IMR-90 (cell line): ENCODE results near the gene SLC6A11. TPM values are rescaled to one million over a fixed set of nuclear protein-coding genes. Genes with fewer than 3 reads are reported as not detected.
A peak's percentile ranks its signal among the peaks of the same experiment; 100 is the strongest.

ENCODE experiments used
- ATAC-seq: fragments of 200-7000 bp; cut with Tn5 transposase; 2 replicates; pipeline ENCODE4 v1.9.1; 2020; ENCODE audit warnings: low read depth, mild to moderate bottlenecking, moderate library complexity
- BruUV-seq: library from RNA; stranded (reverse); fragments of 400-500 nt; replicated peaks from 2 replicates; lab custom pipeline; 2021; lab: Mats Ljungman, UMichigan
- CTCF ChIA-PET: fragments of 300-600 bp; formaldehyde crosslinking; extraction: SDS; loops from one replicate; lab custom pipeline; 2021; ENCODE audit warnings: antibody characterized with exemption; lab: Yijun Ruan, JAX
- POLR2A ChIA-PET: fragments of 300-600 bp; sonication (Branson Sonifier 250); formaldehyde crosslinking; loops from one replicate; lab custom pipeline; 2022; ENCODE audit warnings: antibody characterized with exemption; ENCODE audit not compliant: unreplicated experiment; lab: Charles Lee
- DNase-seq: peaks from one replicate; pipeline ENCODE4 v3.0.0; 2013
- H2AFZ ChIP-seq: replicated peaks from 2 replicates; pipeline ENCODE3; 2013; ENCODE audit warnings: low read length, mild to moderate bottlenecking; ENCODE audit not compliant: poor library complexity
- H2AK5ac ChIP-seq: 2 replicates; pipeline ENCODE4 v1.6.1; 2013; ENCODE audit warnings: low read depth, low read length, inconsistent platforms
- H2AK9ac ChIP-seq: replicated peaks from 2 replicates; pipeline ENCODE3; 2013; ENCODE audit warnings: mild to moderate bottlenecking, low read depth, low read length, moderate library complexity; ENCODE audit not compliant: poor library complexity
- H2BK120ac ChIP-seq: 2 replicates; pipeline ENCODE4 v1.6.1; 2013; ENCODE audit warnings: low read depth, low read length, inconsistent platforms
- H2BK15ac ChIP-seq: 3 replicates; pipeline ENCODE4 v1.6.1; 2013; ENCODE audit warnings: low read depth, low read length, inconsistent platforms
- H2BK20ac ChIP-seq: 2 replicates; pipeline ENCODE4 v1.6.1; 2013; ENCODE audit warnings: low read depth, mild to moderate bottlenecking, inconsistent platforms, low read length, moderate library complexity
- H2BK5ac ChIP-seq: 2 replicates; pipeline ENCODE4 v1.6.1; 2013; ENCODE audit warnings: mild to moderate bottlenecking, low read depth, low read length, inconsistent platforms; ENCODE audit not compliant: poor library complexity, severe bottlenecking
- H3K14ac ChIP-seq: replicated peaks from 2 replicates; pipeline ENCODE4 v1.6.1; 2013; ENCODE audit warnings: low read depth, low read length, inconsistent platforms
- H3K18ac ChIP-seq: 2 replicates; pipeline ENCODE4 v1.6.1; 2013; ENCODE audit warnings: low read depth, low read length, control low read depth
- H3K23ac ChIP-seq: 2 replicates; pipeline ENCODE4 v1.6.1; 2013; ENCODE audit warnings: low read depth, low read length, inconsistent platforms
- H3K27ac ChIP-seq: 2 replicates; pipeline ENCODE4 v1.5.1; 2013; ENCODE audit warnings: mild to moderate bottlenecking, control low read depth, low read length; ENCODE audit not compliant: insufficient read depth
- H3K27me3 ChIP-seq: 2 replicates; pipeline ENCODE4 v1.6.1; 2013; ENCODE audit warnings: low read length; ENCODE audit not compliant: control insufficient read depth, insufficient read depth
- H3K36me3 ChIP-seq: 2 replicates; pipeline ENCODE4 v1.6.1; 2013; ENCODE audit warnings: low read length, mixed read lengths; ENCODE audit not compliant: control insufficient read depth, insufficient read depth
- H3K4ac ChIP-seq: 2 replicates; pipeline ENCODE4 v1.6.1; 2013; ENCODE audit warnings: low read depth, low read length, inconsistent platforms
- H3K4me1 ChIP-seq: 2 replicates; pipeline ENCODE4 v1.6.1; 2013; ENCODE audit warnings: low read length, mixed read lengths; ENCODE audit not compliant: control insufficient read depth, insufficient read depth
- H3K4me2 ChIP-seq: 2 replicates; pipeline ENCODE4 v1.6.1; 2013; ENCODE audit warnings: low read depth, mild to moderate bottlenecking, control low read depth, low read length, moderate library complexity
- H3K4me3 ChIP-seq: 2 replicates; pipeline ENCODE4 v1.5.1; 2013; ENCODE audit warnings: low read depth, mild to moderate bottlenecking, control low read depth, low read length, moderate library complexity; ENCODE audit not compliant: insufficient read depth
- H3K56ac ChIP-seq: 2 replicates; pipeline ENCODE4 v1.6.1; 2013; ENCODE audit warnings: low read length, inconsistent platforms; ENCODE audit not compliant: insufficient read depth; ENCODE audit errors: extremely low read depth
- H3K79me1 ChIP-seq, 2 experiments: 2 replicates each; pipeline ENCODE4 v1.6.1; 2013; ENCODE audit warnings: low read length in 2 of 2, inconsistent platforms in 1 of 2, low read depth in 1 of 2
- H3K9ac ChIP-seq: 2 replicates; pipeline ENCODE4 v1.6.1; 2013; ENCODE audit warnings: low read depth, low read length, control low read depth
- H3K9me1 ChIP-seq: 2 replicates; pipeline ENCODE4 v1.6.1; 2013; ENCODE audit warnings: low read length, inconsistent platforms; ENCODE audit not compliant: insufficient read depth
- H3K9me3 ChIP-seq: 2 replicates; pipeline ENCODE4 v1.6.1; 2013; ENCODE audit warnings: low read length; ENCODE audit not compliant: control insufficient read depth, insufficient read depth
- H4K20me1 ChIP-seq: 2 replicates; pipeline ENCODE4 v1.6.1; 2013; ENCODE audit warnings: low read length, inconsistent platforms; ENCODE audit not compliant: insufficient read depth
- H4K5ac ChIP-seq: 2 replicates; pipeline ENCODE4 v1.6.1; 2013; ENCODE audit warnings: mild to moderate bottlenecking, low read depth, low read length, control low read depth
- H4K8ac ChIP-seq, 2 experiments: 2 replicates each; pipeline ENCODE4 v1.6.1; 2013; ENCODE audit warnings: low read depth in 2 of 2, low read length in 2 of 2, control low read depth in 1 of 2, inconsistent platforms in 1 of 2
- H4K91ac ChIP-seq: 2 replicates; pipeline ENCODE4 v1.6.1; 2013; ENCODE audit warnings: low read depth, low read length, inconsistent platforms; ENCODE audit not compliant: insufficient read depth
- NFE2L2 ChIP-seq: fragments of 150-350 bp; IDR thresholded peaks from 2 replicates; pipeline ENCODE4 v1.6.1; 2016; ENCODE audit warnings: low read depth, mild to moderate bottlenecking, low read length
- WGBS, 2 experiments: methylation state at CpG; one replicate each; pipeline versions ENCODE4 v1.1.5 to v1.1.7; 2013; ENCODE audit warnings: missing lambda C conversion rate in 2 of 2; ENCODE audit not compliant: insufficient read length in 1 of 2; ENCODE audit errors: extremely low coverage in 2 of 2; 5-methylcytosine and 5-hydroxymethylcytosine counted together
- dilution Hi-C: fragments of 300-500 bp; cut with HindIII; formaldehyde crosslinking; loops from one replicate; pipeline ENCODE4 v1.14.3; 2018; ENCODE audit warnings: low sequenced_read_pairs; ENCODE audit not compliant: unreplicated experiment
- in situ Hi-C: fragments of 300-500 bp; cut with MboI; formaldehyde crosslinking; loops from 3 replicates; pipeline ENCODE4 v1.14.3; 2019; ENCODE audit warnings: low sequenced_read_pairs, inconsistent platforms, mixed read lengths
- intact Hi-C: fragments of 100-400 bp; cut with micrococcal nuclease; formaldehyde crosslinking; loops from 2 replicates; pipeline ENCODE4 v1.10.0; 2022
- polyA plus RNA-seq, 3 experiments: library from polyadenylated mRNA; depleted of rRNA; stranded (reverse); fragments of >200 nt; gene quantifications; 2 replicates each; pipeline ENCODE4 v1.2.3, GENCODE V29; 2012; ENCODE audit warnings: low replicate concordance in 1 of 3
- total RNA-seq: library from RNA; depleted of rRNA; stranded (reverse); fragments of >200 nt; gene quantifications from 2 replicates; pipeline ENCODE4 v1.2.3, GENCODE V29; 2012

SLC6A11 gene
- total and polyA plus RNA-seq, 2 of the 4 experiments (the other 2 are of a cell fraction): not detected

GRCh38 chr3:10933805-10934481 lies 117.9 kb downstream of the SLC6A11 start:
- Histone ChIP-seq H3K23ac (no peak overlapping the region), H2BK5ac (no peak overlapping the region), H4K8ac (no peak overlapping the region), H3K4me3 (no peak overlapping the region), H3K4ac (no peak overlapping the region), H2AK9ac (no peak overlapping the region), H4K5ac (no peak overlapping the region), H3K79me1 (no peaks in the 10 kb centered on the region), H3K4me2 (no peak overlapping the region), H2BK15ac (no peak overlapping the region), H3K9me1 (no peaks in the 10 kb centered on the region), H3K56ac (no peak overlapping the region), H3K4me1 (no peaks in the 10 kb centered on the region), H2BK120ac (no peak overlapping the region), H3K14ac (no peak overlapping the region), H3K18ac (no peak overlapping the region), H4K91ac (no peak overlapping the region), H3K9me3 (no peaks in the 10 kb centered on the region), H2AFZ (peak overlapping the region; percentile 26), H2BK20ac (no peak overlapping the region), H3K9ac (no peak overlapping the region), H4K20me1 (no peaks in the 10 kb centered on the region), H3K36me3 (no peaks in the 10 kb centered on the region), H3K27ac (no peak overlapping the region), H2AK5ac (no peak overlapping the region), H3K27me3 (peaks cover 17% of the 10 kb centered on the region)
- no peak for TF ChIP-seq NFE2L2
- ATAC-seq (peak; percentile 95), DNase-seq (peak; percentile 45)
- CTCF ChIA-PET: no interaction called here
- 66% methylated on average over 9 of the region's 19 CpGs; no CpG with 5 or more reads in 1 of the 2 experiments for WGBS, 2 experiments
- dilution Hi-C loops: no loop called here
- intact Hi-C loops: no loop called here
- BruUV-seq: no TSS peak
- POLR2A ChIA-PET: no interaction called here
- in situ Hi-C loops: no loop called here
